Mesendoderm (in vitro differentiated cells): ENCODE measurements around the gene KDELR1.

Source experiments
- DNase-seq: peaks from one replicate; pipeline ENCODE4 v3.0.0; 2013
- H2AK5ac ChIP-seq: 2 replicates; pipeline ENCODE4 v1.6.1; 2013; ENCODE audit warnings: low read length, inconsistent platforms
- H2BK120ac ChIP-seq: 2 replicates; pipeline ENCODE4 v1.6.1; 2013; ENCODE audit warnings: low read depth, mild to moderate bottlenecking, low read length, moderate library complexity, mixed read lengths
- H2BK15ac ChIP-seq: replicated peaks from 2 replicates; pipeline ENCODE4 v1.6.1; 2013; ENCODE audit warnings: low read depth, mild to moderate bottlenecking, moderate library complexity
- H2BK5ac ChIP-seq: 2 replicates; pipeline ENCODE4 v1.6.1; 2013; ENCODE audit warnings: low read length, inconsistent platforms
- H3K18ac ChIP-seq: 2 replicates; pipeline ENCODE4 v1.6.1; 2013; ENCODE audit warnings: mild to moderate bottlenecking, low read length, mixed read lengths
- H3K23ac ChIP-seq: one replicate; pipeline ENCODE4 v1.6.1; 2013; ENCODE audit warnings: low read length
- H3K27ac ChIP-seq: 2 replicates; pipeline ENCODE4 v1.5.1; 2013; ENCODE audit warnings: low read depth, mild to moderate bottlenecking, inconsistent platforms, low read length, moderate library complexity
- H3K27me3 ChIP-seq: 2 replicates; pipeline ENCODE4 v1.6.1; 2013; ENCODE audit warnings: low read length, control low read depth, mild to moderate bottlenecking, inconsistent platforms; ENCODE audit not compliant: insufficient read depth, poor library complexity
- H3K36me3 ChIP-seq: 2 replicates; pipeline ENCODE4 v1.6.1; 2013; ENCODE audit warnings: low read length, inconsistent platforms; ENCODE audit not compliant: control insufficient read depth, insufficient read depth
- H3K4ac ChIP-seq: one replicate; pipeline ENCODE4 v1.6.1; 2013; ENCODE audit warnings: low read depth, mild to moderate bottlenecking, low read length, moderate library complexity
- H3K4me1 ChIP-seq: 2 replicates; pipeline ENCODE4 v1.6.1; 2013; ENCODE audit warnings: low read depth, low read length, inconsistent platforms; ENCODE audit not compliant: control insufficient read depth
- H3K4me2 ChIP-seq: 2 replicates; pipeline ENCODE4 v1.6.1; 2013; ENCODE audit warnings: low read length
- H3K4me3 ChIP-seq: 2 replicates; pipeline ENCODE4 v1.5.1; 2013; ENCODE audit warnings: mild to moderate bottlenecking, low read length
- H3K56ac ChIP-seq: one replicate; pipeline ENCODE4 v1.6.1; 2013; ENCODE audit warnings: low read length
- H3K79me1 ChIP-seq: 2 replicates; pipeline ENCODE4 v1.6.1; 2013; ENCODE audit warnings: low read length, inconsistent platforms
- H3K79me2 ChIP-seq: 2 replicates; pipeline ENCODE4 v1.6.1; 2013; ENCODE audit warnings: mild to moderate bottlenecking, low read length; ENCODE audit not compliant: control insufficient read depth, insufficient read depth
- H3K9ac ChIP-seq: 2 replicates; pipeline ENCODE4 v1.6.1; 2013; ENCODE audit warnings: low read length, inconsistent platforms
- H4K5ac ChIP-seq: one replicate; pipeline ENCODE4 v1.6.1; 2013; ENCODE audit warnings: low read length
- H4K8ac ChIP-seq: one replicate; pipeline ENCODE4 v1.6.1; 2013; ENCODE audit warnings: low read depth, mild to moderate bottlenecking, control low read depth, low read length, moderate library complexity
- WGBS: extraction: QIAGEN DNeasy Blood & Tissue Kit; methylation state at CpG from one replicate; pipeline ENCODE4 v1.1.7; 2013; ENCODE audit warnings: low lambda C conversion rate, missing lambda C conversion rate; ENCODE audit not compliant: insufficient coverage; ENCODE audit errors: extremely low coverage; 5-methylcytosine and 5-hydroxymethylcytosine counted together

KDELR1 gene

GRCh38 chr19:48401287-48401686 is 9.9 kb upstream of the KDELR1 start:
- Histone ChIP-seq H3K4me2 (no peak overlapping the region), H3K4ac (no peak overlapping the region), H3K27me3 (no peaks in the 10 kb centered on the region), H4K5ac (no peak overlapping the region), H3K36me3 (no peaks in the 10 kb centered on the region), H2BK120ac (no peak overlapping the region), H3K18ac (no peak overlapping the region), H3K56ac (peak overlapping the region; percentile 20), H2BK5ac (no peak overlapping the region), H3K4me1 (peaks cover 4% of the 10 kb centered on the region), H2BK15ac (no peak overlapping the region), H4K8ac (no peak overlapping the region), H3K9ac (no peak overlapping the region), H3K4me3 (no peak overlapping the region), H3K27ac (no peak overlapping the region), H2AK5ac (no peak overlapping the region), H3K79me1 (no peaks in the 10 kb centered on the region), H3K79me2 (no peaks in the 10 kb centered on the region), H3K23ac (no peak overlapping the region)
- DNase-seq = peak; percentile 45
- no CpG with 5 or more reads among the region's 5 CpGs for WGBS

GRCh38 chr19:48400018-48400742 is 8.8 kb upstream of the KDELR1 start:
- Histone ChIP-seq H3K56ac (peak overlapping the region; percentile 68), H2BK5ac (no peak overlapping the region), H3K4me2 (peak overlapping the region; percentile 60), H3K27me3 (peaks cover 9% of the 10 kb centered on the region), H3K27ac (peak overlapping the region; percentile 31), H2AK5ac (no peak overlapping the region), H4K5ac (no peak overlapping the region), H2BK15ac (no peak overlapping the region), H3K4me1 (peaks cover 5% of the 10 kb centered on the region), H3K4ac (no peak overlapping the region), H3K79me2 (no peaks in the 10 kb centered on the region), H3K9ac (peak overlapping the region; percentile 56), H3K18ac (no peak overlapping the region), H3K23ac (no peak overlapping the region), H3K36me3 (no peaks in the 10 kb centered on the region), H3K79me1 (no peaks in the 10 kb centered on the region), H3K4me3 (no peak overlapping the region), H4K8ac (no peak overlapping the region), H2BK120ac (no peak overlapping the region)
- WGBS = no CpG with 5 or more reads among the region's 14 CpGs
- DNase-seq = peak; percentile 94

- Histone ChIP-seq H3K36me3 (no peaks in the 10 kb centered on the region), H2BK120ac (no peak overlapping the region), H4K5ac (no peak overlapping the region), H3K4ac (peak overlapping the region; percentile 49), H3K27me3 (peaks cover 15% of the 10 kb centered on the region), H3K79me2 (no peaks in the 10 kb centered on the region), H3K27ac (no peak overlapping the region), H3K23ac (peak overlapping the region; percentile 95), H3K56ac (peak overlapping the region; percentile 84), H3K18ac (peak overlapping the region; percentile 53), H3K4me1 (peaks cover 5% of the 10 kb centered on the region), H3K9ac (peak overlapping the region; percentile 78), H4K8ac (no peak overlapping the region), H2BK5ac (no peak overlapping the region), H2AK5ac (no peak overlapping the region), H3K4me3 (peak overlapping the region; percentile 35), H3K79me1 (no peaks in the 10 kb centered on the region), H2BK15ac (no peak overlapping the region), H3K4me2 (peak overlapping the region; percentile 64)
- WGBS = no CpG with 5 or more reads among the region's 104 CpGs
- peak; percentile 97 for DNase-seq
Measured at GRCh38 chr19:48398375-48399235, 7.3 kb upstream of the KDELR1 start.

- peak overlapping the region; percentile 78 for H3K9ac ChIP-seq
- peak overlapping the region; percentile 49 for H3K4ac ChIP-seq
- H3K27me3 ChIP-seq = peaks cover 15% of the 10 kb centered on the region
- H2BK5ac ChIP-seq = no peak overlapping the region
- H3K79me1 ChIP-seq = no peaks in the 10 kb centered on the region
- no peak overlapping the region for H2AK5ac ChIP-seq
- H3K23ac ChIP-seq = no peak overlapping the region
- peak overlapping the region; percentile 64 for H3K4me2 ChIP-seq
- no peaks in the 10 kb centered on the region for H3K79me2 ChIP-seq
- no peak overlapping the region for H3K27ac ChIP-seq
- no peak overlapping the region for H4K5ac ChIP-seq
- peak overlapping the region; percentile 84 for H3K56ac ChIP-seq
- peak; percentile 34 for DNase-seq
- H3K18ac ChIP-seq = peak overlapping the region; percentile 53
- WGBS = no CpG with 5 or more reads among the region's 17 CpGs
- no peak overlapping the region for H2BK120ac ChIP-seq
- H3K36me3 ChIP-seq = no peaks in the 10 kb centered on the region
- peak overlapping the region; percentile 35 for H3K4me3 ChIP-seq
- no peak overlapping the region for H4K8ac ChIP-seq
- no peak overlapping the region for H2BK15ac ChIP-seq
- peaks cover 5% of the 10 kb centered on the region for H3K4me1 ChIP-seq
Measured at GRCh38 chr19:48398102-48398374, 6.7 kb upstream of the KDELR1 start.

- H3K18ac ChIP-seq = no peak overlapping the region
- no peak overlapping the region for H2BK15ac ChIP-seq
- no peaks in the 10 kb centered on the region for H3K36me3 ChIP-seq
- H3K79me2 ChIP-seq = no peaks in the 10 kb centered on the region
- peak overlapping the region; percentile 64 for H3K4me2 ChIP-seq
- H2BK5ac ChIP-seq = no peak overlapping the region
- H3K4ac ChIP-seq = no peak overlapping the region
- H3K79me1 ChIP-seq = no peaks in the 10 kb centered on the region
- no peak for DNase-seq
- H3K56ac ChIP-seq = peak overlapping the region; percentile 84
- H3K27ac ChIP-seq = no peak overlapping the region
- H3K4me1 ChIP-seq = peaks cover 5% of the 10 kb centered on the region
- no CpG with 5 or more reads among the region's 22 CpGs for WGBS
- H4K8ac ChIP-seq = no peak overlapping the region
- peak overlapping the region; percentile 35 for H3K4me3 ChIP-seq
- no peak overlapping the region for H2AK5ac ChIP-seq
- H3K9ac ChIP-seq = peak overlapping the region; percentile 78
- no peak overlapping the region for H2BK120ac ChIP-seq
- no peak overlapping the region for H3K23ac ChIP-seq
- no peak overlapping the region for H4K5ac ChIP-seq
- peaks cover 15% of the 10 kb centered on the region for H3K27me3 ChIP-seq
Measured at GRCh38 chr19:48397263-48398101, 6.1 kb upstream of the KDELR1 start.
